PC-9 (cell line): ENCODE measurements around the gene NTMT1.

ENCODE experiments used
- EZH2 ChIP-seq: fragments of 200-600 bp; sonication (generic); IDR thresholded peaks from 2 replicates; pipeline ENCODE4 v1.8.0; 2017; ENCODE audit warnings: antibody characterized with exemption, low read depth
- TF ChIP-seq, protein P1 (sequence below): fragments of 200-600 bp; sonication (generic); conservative IDR thresholded peaks from 2 replicates; pipeline ENCODE4 v1.6.1; 2017; ENCODE audit warnings: mixed run types, antibody characterized with exemption, mild to moderate bottlenecking, moderate library complexity

DNA sequence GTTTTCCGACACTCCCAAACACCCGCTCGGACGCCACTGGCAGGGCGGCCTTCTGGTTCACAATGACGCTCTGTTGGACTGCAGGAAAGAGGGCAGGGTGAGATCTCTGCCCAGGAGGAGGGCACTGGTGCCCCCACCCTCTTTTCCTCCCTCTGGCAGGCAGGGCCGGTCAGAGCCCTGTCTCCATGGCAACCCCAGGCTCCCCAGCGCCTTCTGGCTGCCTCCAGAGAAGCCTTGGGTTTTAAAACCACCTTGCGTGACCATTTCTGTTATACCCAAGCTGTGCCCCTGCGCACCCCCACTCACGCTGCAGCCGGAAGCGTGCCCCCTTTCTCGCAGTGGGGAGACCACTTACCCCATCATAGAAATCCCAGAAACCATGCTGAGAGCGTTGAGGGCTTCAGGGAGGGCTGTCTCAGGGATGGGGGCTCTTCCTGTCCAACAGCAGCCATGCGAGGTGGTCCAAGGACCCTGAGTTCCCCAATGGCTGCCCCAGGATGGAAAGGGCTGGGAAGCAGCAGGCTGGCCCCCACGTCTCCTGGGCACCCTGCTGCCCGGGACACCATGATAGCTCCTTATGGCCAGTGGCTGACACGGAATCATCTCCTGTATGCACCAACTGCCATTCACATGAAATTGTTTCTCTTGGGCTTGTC, 12.3 kb upstream of the NTMT1 start:
- TF ChIP-seq, protein P1, sequence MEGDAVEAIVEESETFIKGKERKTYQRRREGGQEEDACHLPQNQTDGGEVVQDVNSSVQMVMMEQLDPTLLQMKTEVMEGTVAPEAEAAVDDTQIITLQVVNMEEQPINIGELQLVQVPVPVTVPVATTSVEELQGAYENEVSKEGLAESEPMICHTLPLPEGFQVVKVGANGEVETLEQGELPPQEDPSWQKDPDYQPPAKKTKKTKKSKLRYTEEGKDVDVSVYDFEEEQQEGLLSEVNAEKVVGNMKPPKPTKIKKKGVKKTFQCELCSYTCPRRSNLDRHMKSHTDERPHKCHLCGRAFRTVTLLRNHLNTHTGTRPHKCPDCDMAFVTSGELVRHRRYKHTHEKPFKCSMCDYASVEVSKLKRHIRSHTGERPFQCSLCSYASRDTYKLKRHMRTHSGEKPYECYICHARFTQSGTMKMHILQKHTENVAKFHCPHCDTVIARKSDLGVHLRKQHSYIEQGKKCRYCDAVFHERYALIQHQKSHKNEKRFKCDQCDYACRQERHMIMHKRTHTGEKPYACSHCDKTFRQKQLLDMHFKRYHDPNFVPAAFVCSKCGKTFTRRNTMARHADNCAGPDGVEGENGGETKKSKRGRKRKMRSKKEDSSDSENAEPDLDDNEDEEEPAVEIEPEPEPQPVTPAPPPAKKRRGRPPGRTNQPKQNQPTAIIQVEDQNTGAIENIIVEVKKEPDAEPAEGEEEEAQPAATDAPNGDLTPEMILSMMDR = no peak
- TF ChIP-seq EZH2 = no peak
